BLaER1 (cell line): ENCODE results near the gene PLCD1.

Experiments used
- H3K27ac ChIP-seq: shearing (Covaris generic); formaldehyde crosslinking; 2 replicates; pipeline ENCODE4 v1.8.1; 2022
- H3K27me3 ChIP-seq: shearing (Covaris generic); formaldehyde crosslinking; 2 replicates; pipeline ENCODE4 v1.8.1; 2022
- H3K36me3 ChIP-seq: shearing (Covaris generic); formaldehyde crosslinking; 2 replicates; pipeline ENCODE4 v1.8.1; 2022
- H3K4me1 ChIP-seq: shearing (Covaris generic); formaldehyde crosslinking; 2 replicates; pipeline ENCODE4 v1.8.1; 2022
- H3K4me2 ChIP-seq: shearing (Covaris generic); formaldehyde crosslinking; 2 replicates; pipeline ENCODE4 v1.8.1; 2022
- H3K4me3 ChIP-seq: shearing (Covaris generic); formaldehyde crosslinking; 2 replicates; pipeline ENCODE4 v1.8.1; 2022
- H3K9ac ChIP-seq: shearing (Covaris generic); formaldehyde crosslinking; 2 replicates; pipeline ENCODE4 v1.8.1; 2022
- H3K9me3 ChIP-seq: shearing (Covaris generic); formaldehyde crosslinking; 2 replicates; pipeline ENCODE4 v1.8.1; 2022
- H4K20me1 ChIP-seq: shearing (Covaris generic); formaldehyde crosslinking; 2 replicates; pipeline ENCODE4 v1.8.1; 2022
- Cebpa-rat ChIP-seq: shearing (Covaris generic); IDR thresholded peaks from 2 replicates; pipeline ENCODE4 v1.8.1; 2022

PLCD1 gene

GRCh38 chr3:38001456-38002081 lies 27.9 kb downstream of the PLCD1 start:
- no peak for TF ChIP-seq Cebpa-rat
- Histone ChIP-seq H3K9me3 (no peaks in the 10 kb centered on the region), H3K9ac (0 out of 2 replicates have a peak overlapping the region, but pooled peaks have one; percentile 4), H3K36me3 (peaks cover 85% of the 10 kb centered on the region), H3K4me1 (peaks cover 26% of the 10 kb centered on the region), H3K4me2 (no peak overlapping the region), H3K4me3 (no peak overlapping the region), H3K27ac (no peak overlapping the region), H3K27me3 (no peaks in the 10 kb centered on the region), H4K20me1 (peaks cover 32% of the 10 kb centered on the region)

GRCh38 chr3:38000965-38001455 lies 28.4 kb downstream of the PLCD1 start:
- H4K20me1 ChIP-seq, result peaks cover 26% of the 10 kb centered on the region
- H3K4me2 ChIP-seq, result no peak overlapping the region
- TF ChIP-seq Cebpa-rat, result no peak
- H3K36me3 ChIP-seq, result peaks cover 85% of the 10 kb centered on the region
- no peak overlapping the region for H3K9ac ChIP-seq
- H3K9me3 ChIP-seq, result no peaks in the 10 kb centered on the region
- H3K27me3 ChIP-seq, result no peaks in the 10 kb centered on the region
- H3K4me3 ChIP-seq, result no peak overlapping the region
- peaks cover 31% of the 10 kb centered on the region for H3K4me1 ChIP-seq
- no peak overlapping the region for H3K27ac ChIP-seq

- H3K9me3 ChIP-seq, result no peaks in the 10 kb centered on the region
Observed at GRCh38 chr3:38000242-38000916, 29.1 kb downstream of the PLCD1 start.

GRCh38 chr3:37999836-38000235 lies 29.6 kb downstream of the PLCD1 start:
- H3K4me1 ChIP-seq, result peaks cover 43% of the 10 kb centered on the region
- H4K20me1 ChIP-seq, result peaks cover 14% of the 10 kb centered on the region
- no peak overlapping the region for H3K9ac ChIP-seq
- no peaks in the 10 kb centered on the region for H3K9me3 ChIP-seq
- H3K27me3 ChIP-seq, result no peaks in the 10 kb centered on the region
- no peak overlapping the region for H3K27ac ChIP-seq
- H3K4me3 ChIP-seq, result no peak overlapping the region
- H3K4me2 ChIP-seq, result no peak overlapping the region
- TF ChIP-seq Cebpa-rat, result no peak
- peaks cover 81% of the 10 kb centered on the region for H3K36me3 ChIP-seq

More at GRCh38 chr3:38000242-38000916, 29.1 kb downstream of the PLCD1 start:
- TF ChIP-seq Cebpa-rat, result no peak
- Histone ChIP-seq H3K27ac (no peak overlapping the region), H3K4me1 (peaks cover 38% of the 10 kb centered on the region), H3K36me3 (peaks cover 85% of the 10 kb centered on the region), H3K4me3 (no peak overlapping the region), H3K9ac (no peak overlapping the region), H3K27me3 (no peaks in the 10 kb centered on the region), H3K4me2 (no peak overlapping the region), H4K20me1 (peaks cover 20% of the 10 kb centered on the region)

GRCh38 chr3:37997791-37998370 lies 31.6 kb downstream of the PLCD1 start:
- H3K27me3 ChIP-seq, result no peaks in the 10 kb centered on the region
- no peak overlapping the region; the same call in 1 of the 2 replicates for H3K4me3 ChIP-seq
- H3K9me3 ChIP-seq, result no peaks in the 10 kb centered on the region
- TF ChIP-seq Cebpa-rat, result no peak
- H3K9ac ChIP-seq, result peak overlapping the region; percentile 78
- H3K4me2 ChIP-seq, result peak overlapping the region; percentile 95
- H3K36me3 ChIP-seq, result peaks cover 64% of the 10 kb centered on the region
- H3K27ac ChIP-seq, result peak overlapping the region; percentile 92
- peaks cover 52% of the 10 kb centered on the region for H3K4me1 ChIP-seq
- H4K20me1 ChIP-seq, result no peaks in the 10 kb centered on the region

GRCh38 chr3:37997342-37997741 lies 32.1 kb downstream of the PLCD1 start:
- Histone ChIP-seq H3K9ac (no peak overlapping the region), H3K36me3 (peaks cover 59% of the 10 kb centered on the region), H3K4me2 (no peak overlapping the region; the same call in 1 of the 2 replicates), H3K27ac (no peak overlapping the region), H3K4me1 (peaks cover 52% of the 10 kb centered on the region), H3K9me3 (no peaks in the 10 kb centered on the region), H3K27me3 (no peaks in the 10 kb centered on the region), H4K20me1 (no peaks in the 10 kb centered on the region), H3K4me3 (no peak overlapping the region)
- TF ChIP-seq Cebpa-rat, result no peak

GRCh38 chr3:37996785-37997301 lies 32.6 kb downstream of the PLCD1 start:
- H3K4me2 ChIP-seq, result peak overlapping the region; percentile 88; the same call in 1 of the 2 replicates
- no peak overlapping the region for H3K9ac ChIP-seq
- no peaks in the 10 kb centered on the region for H4K20me1 ChIP-seq
- TF ChIP-seq Cebpa-rat, result no peak
- no peaks in the 10 kb centered on the region for H3K9me3 ChIP-seq
- H3K4me1 ChIP-seq, result peaks cover 52% of the 10 kb centered on the region
- peaks cover 54% of the 10 kb centered on the region for H3K36me3 ChIP-seq
- no peaks in the 10 kb centered on the region for H3K27me3 ChIP-seq
- no peak overlapping the region for H3K4me3 ChIP-seq
- H3K27ac ChIP-seq, result no peak overlapping the region

- H3K36me3 ChIP-seq, result peaks cover 45% of the 10 kb centered on the region
- no peaks in the 10 kb centered on the region for H3K27me3 ChIP-seq
- H3K9me3 ChIP-seq, result no peaks in the 10 kb centered on the region
- 0 out of 2 replicates have a peak overlapping the region, but pooled peaks have one; percentile 77 for H3K4me3 ChIP-seq
- no peak for TF ChIP-seq Cebpa-rat
- peaks cover 52% of the 10 kb centered on the region for H3K4me1 ChIP-seq
- no peak overlapping the region for H3K9ac ChIP-seq
- peak overlapping the region; percentile 88 for H3K4me2 ChIP-seq
- no peaks in the 10 kb centered on the region for H4K20me1 ChIP-seq
- no peak overlapping the region for H3K27ac ChIP-seq
Observed at GRCh38 chr3:37995652-37996641, 33.5 kb downstream of the PLCD1 start.

- Histone ChIP-seq H3K4me1 (peaks cover 52% of the 10 kb centered on the region), H3K9me3 (no peaks in the 10 kb centered on the region), H3K9ac (peak overlapping the region; percentile 85), H3K27me3 (no peaks in the 10 kb centered on the region), H3K36me3 (peaks cover 31% of the 10 kb centered on the region), H4K20me1 (no peaks in the 10 kb centered on the region), H3K4me2 (peak overlapping the region; percentile 88), H3K27ac (peak overlapping the region; percentile 86), H3K4me3 (peak overlapping the region; percentile 77)
- TF ChIP-seq Cebpa-rat, result no peak
Observed at GRCh38 chr3:37994639-37994972, 34.8 kb downstream of the PLCD1 start.
